OCI-LY7 (cell line): Measurements from ENCODE around the gene KDM3B.

Experiments used
- CTCF ChIP-seq: fragments of 200-600 bp; sonication (generic); conservative IDR thresholded peaks from 2 replicates; pipeline ENCODE4 v1.5.1; 2014; ENCODE audit warnings: mild to moderate bottlenecking, antibody characterized with exemption, low read length, moderate library complexity, mixed read lengths
- EZH2phosphoT487 ChIP-seq: fragments of 200-600 bp; sonication (generic); IDR thresholded peaks from 2 replicates; pipeline ENCODE4 v1.6.1; 2018; ENCODE audit warnings: low read depth, borderline replicate concordance, mild to moderate bottlenecking, mixed run types, antibody characterized with exemption, low read length, moderate library complexity, mixed read lengths

- TF ChIP-seq CTCF, result no peak
- no peak for TF ChIP-seq EZH2phosphoT487
Measured at GRCh38 chr5:138316355-138316754, 36.1 kb upstream of the KDM3B start.
